Measurements from ENCODE around the gene SEMA3C.

The SEMA3C gene

DNA sequence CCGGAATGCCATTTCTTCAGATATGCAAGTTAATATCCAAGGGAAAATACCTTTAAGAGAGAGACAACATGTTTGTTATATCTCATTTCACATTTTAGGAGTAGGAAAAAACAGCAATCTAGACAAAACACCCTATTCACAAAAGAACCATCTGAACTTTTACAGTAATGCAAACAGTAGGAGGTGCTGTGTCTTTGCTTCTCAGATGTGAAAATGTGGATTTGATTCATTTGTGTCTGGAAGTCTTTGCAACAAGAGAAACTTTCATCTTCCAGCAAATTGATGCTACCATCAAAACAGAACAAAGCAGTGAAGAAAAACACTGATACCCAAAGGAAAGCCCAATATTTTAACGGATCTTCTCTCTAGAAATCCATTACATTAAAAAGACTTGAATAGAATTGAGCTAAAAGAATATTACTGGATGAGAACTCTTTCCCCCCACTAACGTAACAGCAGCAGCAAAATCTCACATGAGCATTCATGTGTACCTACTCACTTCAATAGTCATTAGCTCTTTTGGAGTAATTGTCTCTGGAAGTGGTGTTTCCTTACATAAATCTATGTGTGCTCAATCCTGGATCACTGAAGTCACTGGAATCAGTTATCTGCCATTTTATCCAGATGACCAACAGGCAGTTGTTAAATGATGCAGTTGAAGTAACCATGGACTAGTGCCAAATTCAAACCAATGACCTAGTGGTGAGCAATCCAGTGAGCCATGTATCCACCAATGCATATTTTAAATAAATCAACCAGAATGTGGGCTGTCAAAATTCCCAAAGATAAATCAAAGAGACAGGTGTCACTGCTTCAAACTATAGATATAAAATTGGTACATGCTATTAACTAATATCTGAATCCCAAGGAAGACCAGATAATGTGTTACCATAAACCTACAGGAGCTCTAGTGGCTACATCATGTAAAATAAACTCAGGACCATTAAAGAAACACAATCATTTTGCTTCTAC, 1.8 kb downstream of the SEMA3C start:
- H3K4me3 ChIP-seq (ENCODE audit: low read length), result peak overlapping the region; percentile 98
- peak; percentile 90 for DNase-seq (ENCODE audit: low read depth)
- TF ChIP-seq, protein P1, sequence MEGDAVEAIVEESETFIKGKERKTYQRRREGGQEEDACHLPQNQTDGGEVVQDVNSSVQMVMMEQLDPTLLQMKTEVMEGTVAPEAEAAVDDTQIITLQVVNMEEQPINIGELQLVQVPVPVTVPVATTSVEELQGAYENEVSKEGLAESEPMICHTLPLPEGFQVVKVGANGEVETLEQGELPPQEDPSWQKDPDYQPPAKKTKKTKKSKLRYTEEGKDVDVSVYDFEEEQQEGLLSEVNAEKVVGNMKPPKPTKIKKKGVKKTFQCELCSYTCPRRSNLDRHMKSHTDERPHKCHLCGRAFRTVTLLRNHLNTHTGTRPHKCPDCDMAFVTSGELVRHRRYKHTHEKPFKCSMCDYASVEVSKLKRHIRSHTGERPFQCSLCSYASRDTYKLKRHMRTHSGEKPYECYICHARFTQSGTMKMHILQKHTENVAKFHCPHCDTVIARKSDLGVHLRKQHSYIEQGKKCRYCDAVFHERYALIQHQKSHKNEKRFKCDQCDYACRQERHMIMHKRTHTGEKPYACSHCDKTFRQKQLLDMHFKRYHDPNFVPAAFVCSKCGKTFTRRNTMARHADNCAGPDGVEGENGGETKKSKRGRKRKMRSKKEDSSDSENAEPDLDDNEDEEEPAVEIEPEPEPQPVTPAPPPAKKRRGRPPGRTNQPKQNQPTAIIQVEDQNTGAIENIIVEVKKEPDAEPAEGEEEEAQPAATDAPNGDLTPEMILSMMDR (IDR thresholded peaks at IDR 0.05; ENCODE audit: insufficient read depth, low read depth, low read length, missing control alignments), result peak; percentile 55

DNA sequence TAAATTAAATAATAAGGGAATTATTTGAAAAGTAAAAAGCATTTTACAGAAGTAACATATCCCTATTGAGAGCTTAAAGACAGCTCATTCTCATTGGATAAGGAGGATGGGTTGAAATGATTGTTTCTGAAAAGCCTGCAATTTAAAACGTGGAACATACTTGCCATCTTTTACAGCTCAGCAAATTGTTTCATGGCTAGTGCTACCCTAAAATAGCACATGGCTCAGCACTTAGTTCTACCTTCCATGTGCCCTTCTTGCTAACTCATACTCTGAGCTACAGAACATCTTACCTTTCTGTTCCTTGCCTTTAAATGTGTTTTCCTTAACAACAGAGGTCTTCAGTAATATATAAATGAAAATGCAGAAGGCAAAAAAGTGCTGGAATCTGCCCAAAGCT, 8.6 kb downstream of the SEMA3C start:
- TF ChIP-seq, protein P1 (IDR thresholded peaks at IDR 0.05; ENCODE audit: insufficient read depth, low read depth, low read length, missing control alignments), result no peak
- H3K4me3 ChIP-seq (ENCODE audit: low read length), result no peak overlapping the region
- DNase-seq (ENCODE audit: low read depth), result no peak

DNA sequence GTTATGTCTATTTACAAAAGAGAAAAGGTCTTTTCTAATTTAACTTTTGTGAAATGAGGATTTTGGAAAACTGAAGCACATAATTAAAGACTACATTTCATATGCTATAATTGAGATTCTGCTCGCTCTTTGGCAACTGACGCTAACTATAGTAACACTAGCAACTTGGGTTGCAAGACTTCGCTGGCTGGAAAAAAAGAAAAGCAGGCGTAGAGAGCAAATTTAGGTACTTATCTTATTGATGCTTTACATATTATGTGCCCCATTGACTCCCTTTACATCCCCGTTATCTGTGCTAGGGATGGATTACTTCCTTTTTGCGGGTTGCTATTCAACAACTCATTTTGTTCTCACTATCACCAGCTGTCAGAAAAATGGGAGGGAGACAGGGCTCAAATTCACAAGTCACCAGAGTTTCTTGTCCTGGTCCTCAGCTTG, 10.5 kb downstream of the SEMA3C start:
- no peak overlapping the region for H3K4me3 ChIP-seq (ENCODE audit: low read length)
- TF ChIP-seq, protein P1 (IDR thresholded peaks at IDR 0.05; ENCODE audit: insufficient read depth, low read depth, low read length, missing control alignments), result no peak
- no peak for DNase-seq (ENCODE audit: low read depth)

DNA sequence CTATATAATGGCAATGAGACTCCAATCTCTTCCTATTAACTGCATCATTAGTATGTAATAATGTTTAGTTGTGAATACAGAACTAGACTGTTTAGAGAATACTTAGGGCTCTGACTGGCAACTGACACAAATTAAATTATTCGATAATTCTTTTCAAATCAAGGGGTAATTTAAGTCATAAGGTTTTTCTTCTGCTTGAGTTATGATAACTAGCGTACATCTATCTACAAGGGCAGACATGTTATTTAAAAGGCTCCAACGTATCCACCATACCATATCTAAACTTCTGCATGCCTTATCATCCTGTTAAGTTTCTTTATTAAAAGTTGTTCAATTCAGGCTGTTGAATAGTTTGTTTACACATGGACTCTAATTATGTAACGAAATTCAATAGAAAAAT, 11.2 kb downstream of the SEMA3C start:
- H3K4me3 ChIP-seq (ENCODE audit: low read length), result no peak overlapping the region
- TF ChIP-seq, protein P1 (IDR thresholded peaks at IDR 0.05; ENCODE audit: insufficient read depth, low read depth, low read length, missing control alignments), result no peak
- no peak for DNase-seq (ENCODE audit: low read depth)

DNA sequence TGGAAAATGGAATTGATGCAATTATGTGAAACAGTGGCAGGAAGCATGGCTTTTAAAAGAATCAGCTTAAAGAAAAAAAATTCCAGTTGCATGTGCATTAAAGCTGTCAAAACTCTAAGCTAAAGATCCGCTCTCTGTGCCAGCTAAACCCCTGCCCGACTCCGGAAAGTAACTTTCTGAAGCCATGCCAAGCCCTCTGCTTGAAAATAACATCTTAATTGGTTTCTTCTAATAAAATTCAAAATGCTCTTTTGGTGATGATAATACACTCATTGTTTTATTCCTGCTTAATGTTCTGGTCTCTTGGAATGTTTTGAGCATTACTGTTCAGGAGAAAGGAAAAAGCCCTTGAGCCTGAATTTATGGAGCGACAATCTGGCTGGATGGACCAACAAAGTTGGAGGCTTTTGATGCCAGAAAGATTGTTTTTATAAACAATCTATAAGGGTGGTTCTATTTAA, 11.7 kb downstream of the SEMA3C start:
- no peak for DNase-seq (ENCODE audit: low read depth)
- TF ChIP-seq, protein P1 (IDR thresholded peaks at IDR 0.05; ENCODE audit: insufficient read depth, low read depth, low read length, missing control alignments), result no peak
- H3K4me3 ChIP-seq (ENCODE audit: low read length), result no peak overlapping the region

DNA sequence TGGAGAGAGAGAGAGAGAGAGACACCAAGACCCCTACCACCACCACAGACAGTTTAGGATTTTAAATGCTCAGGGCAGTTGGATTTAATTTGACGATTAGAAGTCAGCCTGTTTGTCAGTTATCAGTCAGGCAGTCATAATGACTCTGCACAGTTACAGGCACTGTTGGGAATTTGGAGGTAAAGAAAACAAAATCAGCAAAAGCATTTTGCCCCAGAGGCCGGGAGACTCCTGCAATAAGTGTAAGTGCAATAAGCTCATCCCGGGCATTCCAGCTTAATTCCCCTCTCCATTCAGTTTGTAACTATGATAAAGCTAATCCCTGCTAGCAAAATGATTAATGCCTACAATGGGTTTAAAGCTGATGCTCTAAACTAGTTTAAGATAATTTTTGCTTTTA, 13.5 kb downstream of the SEMA3C start:
- TF ChIP-seq, protein P1 (IDR thresholded peaks at IDR 0.05; ENCODE audit: insufficient read depth, low read depth, low read length, missing control alignments), result no peak
- no peak overlapping the region for H3K4me3 ChIP-seq (ENCODE audit: low read length)

More for the DNA sequence above, 13.5 kb downstream of the SEMA3C start:
- DNase-seq (ENCODE audit: low read depth), result no peak
